ENCODE measurements around the gene REG3A.

The REG3A gene

DNA sequence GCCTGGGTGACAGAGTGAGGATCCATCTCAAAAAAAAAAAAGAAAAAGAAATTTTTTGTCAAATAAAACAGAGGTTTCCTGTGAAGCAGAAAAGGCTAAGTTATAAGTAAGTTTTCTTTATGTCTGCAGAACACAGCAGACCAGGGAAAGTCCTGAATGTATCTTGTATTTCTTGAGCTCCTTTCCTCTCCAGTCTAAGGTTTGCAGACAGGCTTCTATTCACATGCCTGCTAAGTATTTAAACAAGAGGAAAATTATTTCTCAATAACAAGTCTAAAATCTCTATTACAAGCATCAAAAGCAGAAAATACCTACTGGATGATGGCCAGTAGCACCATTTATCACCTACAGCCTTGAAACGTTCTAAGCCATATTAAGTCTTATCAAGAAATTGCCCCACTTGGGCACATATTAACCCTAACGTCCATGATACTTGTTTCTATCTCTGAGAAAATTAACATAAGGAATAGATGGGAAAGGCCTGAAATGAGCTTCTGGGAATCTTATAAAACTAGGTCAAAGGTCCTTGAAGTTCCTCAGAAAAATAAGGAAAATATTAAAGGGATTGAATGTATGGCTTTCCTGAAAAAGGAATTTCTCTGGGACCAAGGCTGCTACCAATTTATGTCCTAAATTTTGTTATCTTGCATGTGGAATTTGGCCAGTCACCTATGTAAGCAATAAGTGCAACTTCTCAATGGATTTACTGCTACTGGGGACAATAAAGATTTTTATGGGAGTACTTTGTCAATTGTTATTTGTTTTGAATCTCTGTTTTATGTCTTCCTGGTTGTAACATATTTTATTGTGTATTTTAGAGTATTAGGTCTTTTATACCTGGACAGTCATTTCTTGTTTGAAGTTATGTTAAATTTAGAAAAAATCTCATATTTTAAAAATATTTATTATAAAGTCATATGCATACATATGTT, 42.3 kb downstream of the REG3A start:
- no peak for DNase-seq

DNA sequence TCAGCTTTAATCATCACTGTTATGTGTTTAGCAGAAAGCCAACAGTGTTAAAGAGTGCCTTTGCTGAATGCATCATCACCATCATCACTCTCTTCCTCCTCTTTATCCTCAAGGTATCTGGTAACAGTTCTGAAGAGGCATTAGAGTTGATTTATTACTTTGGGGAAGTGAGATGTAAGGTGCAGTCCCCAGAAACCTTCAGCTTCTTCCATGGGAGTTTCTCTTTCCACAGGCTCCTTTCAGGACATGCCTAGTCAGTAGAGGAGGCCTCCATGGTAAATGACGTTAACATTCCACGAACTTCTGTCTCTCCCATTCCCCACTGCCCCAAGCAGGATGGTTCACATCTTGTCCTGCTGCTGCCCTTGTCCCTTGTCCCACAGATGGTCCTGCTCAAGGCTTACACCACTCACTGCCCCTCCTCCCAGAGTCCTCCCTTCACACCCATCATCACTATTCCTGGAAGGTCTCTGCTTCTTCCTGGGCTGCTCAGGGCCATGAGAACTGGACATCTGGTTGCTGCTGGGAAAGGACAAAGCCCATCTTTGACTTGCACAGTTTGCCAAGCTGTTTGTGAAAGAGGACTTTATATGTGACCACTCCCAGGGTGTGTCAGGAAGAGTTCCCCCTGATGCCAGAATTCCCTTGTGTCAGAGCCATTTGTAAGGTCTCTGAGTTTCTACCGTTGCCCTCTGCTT, 44.6 kb downstream of the REG3A start:
- DNase-seq = no peak

DNA sequence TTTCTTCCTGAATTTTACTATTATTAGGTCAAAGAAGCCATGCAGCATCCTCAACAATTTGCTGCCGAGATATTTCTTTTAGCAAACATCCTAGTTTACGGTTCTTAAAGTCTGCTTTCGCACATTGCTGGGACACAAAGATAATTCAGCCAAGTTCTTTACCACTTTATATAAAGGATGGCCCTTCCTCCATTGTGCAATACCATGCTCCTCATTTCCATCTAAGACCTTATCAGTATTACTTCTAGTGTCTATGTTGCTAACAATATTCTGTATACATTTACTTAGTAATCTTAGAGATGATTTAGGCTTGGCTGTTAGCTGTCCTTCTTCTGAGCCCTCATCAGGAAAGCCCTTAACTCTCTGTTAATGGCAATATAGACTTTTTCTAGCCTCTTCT, 47.3 kb downstream of the REG3A start:
- DNase-seq = no peak
